HEK293 (cell line): ENCODE measurements around the gene NKAP.

Source experiments
- CTCF ChIA-PET: fragments of 350-600 bp; formaldehyde crosslinking; extraction: SDS; loops from one replicate; lab custom pipeline; 2021; ENCODE audit warnings: antibody characterized with exemption; lab: Yijun Ruan, JAX
- POLR2A ChIA-PET: fragments of 300-600 bp; formaldehyde crosslinking; extraction: SDS; loops from one replicate; lab custom pipeline; 2020; ENCODE audit warnings: antibody characterized with exemption, inconsistent platforms; lab: Yijun Ruan, JAX
- H3K27ac ChIP-seq: fragments of 200-500 bp; sonication (Bioruptor generic); 2 replicates; pipeline ENCODE4 v1.5.1; 2014; ENCODE audit warnings: low read depth, low read length, control low read depth, inconsistent platforms; ENCODE audit errors: extremely low read depth
- H3K36me3 ChIP-seq, 2 experiments: fragments of 200-500 bp in 1 of 2; sonication (Bioruptor generic) in 1 of 2; 1 replicate in 1 of 2; 2 replicates in 1 of 2; pipeline ENCODE4 v1.5.1; 2014 to 2017; ENCODE audit warnings: inconsistent platforms in 2 of 2, low read length in 2 of 2; ENCODE audit not compliant: control insufficient read depth in 2 of 2, insufficient read depth in 1 of 2
- H3K4me1 ChIP-seq: fragments of 200-500 bp; sonication (Bioruptor generic); 2 replicates; pipeline ENCODE4 v1.5.1; 2014; ENCODE audit warnings: mild to moderate bottlenecking, low read length, inconsistent platforms; ENCODE audit not compliant: control insufficient read depth, insufficient read depth
- H3K4me3 ChIP-seq: 2 replicates; pipeline ENCODE4 v1.5.1; 2011; ENCODE audit warnings: low read depth, mild to moderate bottlenecking, control low read depth, low read length, moderate library complexity
- H3K9me3 ChIP-seq: fragments of 200-500 bp; sonication (Bioruptor generic); 2 replicates; pipeline ENCODE4 v1.5.1; 2014; ENCODE audit warnings: low read depth, low read length, inconsistent platforms; ENCODE audit not compliant: control insufficient read depth, insufficient read depth
- KLF16 ChIP-seq: fragments of 450-650 bp; formaldehyde crosslinking; IDR thresholded peaks from 2 replicates; pipeline ENCODE4 v1.5.1; 2017; ENCODE audit warnings: missing biosample characterization, missing genetic modification characterization
- KLF9 ChIP-seq: fragments of 450-650 bp; formaldehyde crosslinking; IDR thresholded peaks from 2 replicates; pipeline ENCODE4 v1.5.1; 2016; ENCODE audit warnings: missing biosample characterization, missing genetic modification characterization, low read depth
- SP3 ChIP-seq: fragments of 450-650 bp; formaldehyde crosslinking; IDR thresholded peaks from 2 replicates; pipeline ENCODE4 v1.5.1; 2016; ENCODE audit warnings: missing biosample characterization, missing genetic modification characterization
- ZBTB17 ChIP-seq: fragments of 450-650 bp; formaldehyde crosslinking; IDR thresholded peaks from 2 replicates; pipeline ENCODE4 v1.5.1; 2016; ENCODE audit warnings: missing biosample characterization, missing genetic modification characterization
- ZNF184 ChIP-seq: fragments of 450-650 bp; IDR thresholded peaks from 2 replicates; pipeline ENCODE4 v1.5.1; 2018; ENCODE audit warnings: missing biosample characterization, mild to moderate bottlenecking, missing genetic modification characterization
- ZNF214 ChIP-seq: fragments of 450-650 bp; formaldehyde crosslinking; IDR thresholded peaks from 2 replicates; pipeline ENCODE4 v1.5.1; 2017; ENCODE audit warnings: missing biosample characterization, mild to moderate bottlenecking, missing genetic modification characterization, borderline replicate concordance
- ZNF239 ChIP-seq: fragments of 450-650 bp; formaldehyde crosslinking; IDR thresholded peaks from 2 replicates; pipeline ENCODE4 v1.5.1; 2016; ENCODE audit warnings: missing biosample characterization, missing genetic modification characterization
- ZNF248 ChIP-seq: fragments of 450-650 bp; formaldehyde crosslinking; IDR thresholded peaks from 2 replicates; pipeline ENCODE4 v1.5.1; 2017; ENCODE audit warnings: missing biosample characterization, missing genetic modification characterization
- ZNF335 ChIP-seq: fragments of 450-650 bp; formaldehyde crosslinking; conservative IDR thresholded peaks from 2 replicates; pipeline ENCODE4 v1.5.1; 2016; ENCODE audit warnings: missing biosample characterization, missing genetic modification characterization
- ZNF341 ChIP-seq: fragments of 450-650 bp; formaldehyde crosslinking; IDR thresholded peaks from 2 replicates; pipeline ENCODE4; 2016; ENCODE audit warnings: low read depth, missing biosample characterization, missing genetic modification characterization
- ZNF366 ChIP-seq: fragments of 450-650 bp; formaldehyde crosslinking; conservative IDR thresholded peaks from 2 replicates; pipeline ENCODE4 v1.5.1; 2016; ENCODE audit warnings: missing biosample characterization, missing genetic modification characterization
- ZNF629 ChIP-seq: fragments of 450-650 bp; formaldehyde crosslinking; IDR thresholded peaks from 2 replicates; pipeline ENCODE4 v1.5.1; 2017; ENCODE audit warnings: missing biosample characterization, missing genetic modification characterization
- ZNF658 ChIP-seq: fragments of 450-650 bp; formaldehyde crosslinking; IDR thresholded peaks from 2 replicates; pipeline ENCODE4; 2016; ENCODE audit warnings: missing biosample characterization, missing genetic modification characterization
- ZNF670 ChIP-seq: fragments of 450-650 bp; formaldehyde crosslinking; IDR thresholded peaks from 2 replicates; pipeline ENCODE4 v1.5.1; 2016; ENCODE audit warnings: missing biosample characterization, missing genetic modification characterization, low read depth
- ZNF830 ChIP-seq: fragments of 450-650 bp; IDR thresholded peaks from 2 replicates; pipeline ENCODE4 v1.5.0; 2018; ENCODE audit warnings: missing biosample characterization, missing genetic modification characterization, low read depth, mild to moderate bottlenecking, moderate library complexity
- ZNF837 ChIP-seq: fragments of 450-650 bp; formaldehyde crosslinking; IDR thresholded peaks from 2 replicates; pipeline ENCODE4 v1.5.1; 2016; ENCODE audit warnings: missing biosample characterization, missing genetic modification characterization
- ZSCAN30 ChIP-seq: fragments of 450-650 bp; IDR thresholded peaks from 2 replicates; pipeline ENCODE4 v1.5.1; 2018; ENCODE audit warnings: missing biosample characterization, mild to moderate bottlenecking, missing genetic modification characterization, moderate library complexity
- ZXDB ChIP-seq: fragments of 450-650 bp; formaldehyde crosslinking; IDR thresholded peaks from 2 replicates; pipeline ENCODE4 v1.5.1; 2016; ENCODE audit warnings: missing biosample characterization, missing genetic modification characterization
- TF ChIP-seq, protein P1 (sequence below): fragments of 450-650 bp; formaldehyde crosslinking; IDR thresholded peaks from 2 replicates; pipeline ENCODE4 v1.5.1; 2016; ENCODE audit warnings: missing biosample characterization, missing genetic modification characterization, borderline replicate concordance
- TF ChIP-seq, protein P2 (sequence below): fragments of 450-650 bp; IDR thresholded peaks from 2 replicates; pipeline ENCODE4 v1.5.1; 2018; ENCODE audit warnings: missing biosample characterization, missing genetic modification characterization
- TF ChIP-seq, protein P3 (sequence below): fragments of 450-650 bp; formaldehyde crosslinking; conservative IDR thresholded peaks from 2 replicates; pipeline ENCODE4 v1.5.1; 2016; ENCODE audit warnings: low read depth, missing biosample characterization, missing genetic modification characterization
- TF ChIP-seq, protein P4 (sequence below): fragments of 450-650 bp; formaldehyde crosslinking; IDR thresholded peaks from 2 replicates; pipeline ENCODE4; 2016; ENCODE audit warnings: missing biosample characterization, missing genetic modification characterization
- TF ChIP-seq, protein P5 (sequence below): fragments of 450-650 bp; formaldehyde crosslinking; IDR thresholded peaks from 2 replicates; pipeline ENCODE4 v1.5.1; 2016; ENCODE audit warnings: missing biosample characterization, missing genetic modification characterization
- TF ChIP-seq, protein P6 (sequence below): fragments of 450-650 bp; formaldehyde crosslinking; IDR thresholded peaks from 2 replicates; pipeline ENCODE4 v1.5.1; 2016; ENCODE audit warnings: missing biosample characterization, missing genetic modification characterization

NKAP gene

DNA sequence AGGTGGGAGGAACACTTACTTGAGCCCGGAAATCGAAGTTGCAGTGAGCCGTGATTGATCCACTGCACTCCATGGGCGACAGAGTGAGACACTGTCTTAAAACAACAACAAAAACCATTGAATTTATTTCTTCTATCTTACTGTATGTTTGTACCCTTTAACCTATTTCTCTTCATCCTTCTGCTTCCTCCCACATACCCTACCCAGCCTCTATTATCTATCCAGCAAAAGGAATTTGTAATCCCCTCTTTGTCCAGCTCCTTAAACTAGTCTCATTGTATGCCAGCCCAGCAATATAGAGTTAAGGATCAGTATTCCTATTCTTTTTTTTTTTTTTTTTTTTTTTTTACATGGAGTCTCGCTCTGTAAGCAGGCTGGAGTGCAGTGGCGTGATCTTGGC, 1.9 kb upstream of the NKAP start:
- TF ChIP-seq, protein P1, sequence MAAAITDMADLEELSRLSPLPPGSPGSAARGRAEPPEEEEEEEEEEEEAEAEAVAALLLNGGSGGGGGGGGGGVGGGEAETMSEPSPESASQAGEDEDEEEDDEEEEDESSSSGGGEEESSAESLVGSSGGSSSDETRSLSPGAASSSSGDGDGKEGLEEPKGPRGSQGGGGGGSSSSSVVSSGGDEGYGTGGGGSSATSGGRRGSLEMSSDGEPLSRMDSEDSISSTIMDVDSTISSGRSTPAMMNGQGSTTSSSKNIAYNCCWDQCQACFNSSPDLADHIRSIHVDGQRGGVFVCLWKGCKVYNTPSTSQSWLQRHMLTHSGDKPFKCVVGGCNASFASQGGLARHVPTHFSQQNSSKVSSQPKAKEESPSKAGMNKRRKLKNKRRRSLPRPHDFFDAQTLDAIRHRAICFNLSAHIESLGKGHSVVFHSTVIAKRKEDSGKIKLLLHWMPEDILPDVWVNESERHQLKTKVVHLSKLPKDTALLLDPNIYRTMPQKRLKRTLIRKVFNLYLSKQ (tag by site-specific recombination) = no peak
- TF ChIP-seq, protein P2, sequence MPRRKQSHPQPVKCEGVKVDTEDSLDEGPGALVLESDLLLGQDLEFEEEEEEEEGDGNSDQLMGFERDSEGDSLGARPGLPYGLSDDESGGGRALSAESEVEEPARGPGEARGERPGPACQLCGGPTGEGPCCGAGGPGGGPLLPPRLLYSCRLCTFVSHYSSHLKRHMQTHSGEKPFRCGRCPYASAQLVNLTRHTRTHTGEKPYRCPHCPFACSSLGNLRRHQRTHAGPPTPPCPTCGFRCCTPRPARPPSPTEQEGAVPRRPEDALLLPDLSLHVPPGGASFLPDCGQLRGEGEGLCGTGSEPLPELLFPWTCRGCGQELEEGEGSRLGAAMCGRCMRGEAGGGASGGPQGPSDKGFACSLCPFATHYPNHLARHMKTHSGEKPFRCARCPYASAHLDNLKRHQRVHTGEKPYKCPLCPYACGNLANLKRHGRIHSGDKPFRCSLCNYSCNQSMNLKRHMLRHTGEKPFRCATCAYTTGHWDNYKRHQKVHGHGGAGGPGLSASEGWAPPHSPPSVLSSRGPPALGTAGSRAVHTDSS (tag by site-specific recombination) = no peak
- TF ChIP-seq ZNF830 (tag by site-specific recombination) = no peak
- TF ChIP-seq ZNF341 (tag by site-specific recombination) = no peak
- TF ChIP-seq ZNF658 (tag by site-specific recombination) = no peak
- TF ChIP-seq ZNF837 (tag by site-specific recombination) = no peak
- no peak for TF ChIP-seq ZSCAN30 (tag by site-specific recombination)
- TF ChIP-seq KLF9 (tag by site-specific recombination) = no peak
- TF ChIP-seq ZNF239 (tag by site-specific recombination) = no peak
- TF ChIP-seq, all 188 proteins: peak for 0
- Histone ChIP-seq H3K4me3 (no peak overlapping the region), H3K9me3 (no peaks in the 10 kb centered on the region), H3K36me3 (no peaks in the 10 kb centered on the region), H3K4me1 (no peaks in the 10 kb centered on the region), H3K27ac (no peak overlapping the region)
- ChIA-PET POLR2A (no interaction called here), CTCF (no interaction called here)

DNA sequence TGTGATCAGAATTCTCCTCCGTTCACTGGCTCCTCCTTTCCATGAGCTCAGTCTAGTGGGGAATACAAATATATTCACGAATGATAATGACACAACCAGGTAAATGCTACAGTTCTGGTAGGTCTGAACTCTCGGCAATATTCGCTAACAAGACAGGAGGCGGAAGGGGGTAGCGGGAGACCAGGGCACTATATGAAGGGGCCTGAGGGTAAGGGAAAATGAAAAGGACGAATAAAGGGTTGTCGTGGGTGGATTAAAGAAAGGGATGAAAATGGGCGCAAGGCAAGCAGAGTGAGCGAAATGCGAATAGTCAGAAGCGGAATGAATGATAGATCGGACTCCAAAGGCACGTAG, 743 bp downstream of the NKAP start:
- peak overlapping the region; percentile 76 for H3K4me3 ChIP-seq
- no peaks in the 10 kb centered on the region for H3K4me1 ChIP-seq
- H3K36me3 ChIP-seq = no peaks in the 10 kb centered on the region; a peak in 1 of 3 replicates
- ChIA-PET POLR2A (interaction anchor here (1.4 kb wide), 1 partner anchor 55 kb away, joined by 3 read pairs; no protein-coding TSS in a partner anchor), CTCF (interaction anchor here (1.0 to 1.5 kb wide), 3 partner anchors 13 to 271 kb away, joined by 3 to 4 read pairs (median 3); no protein-coding TSS in a partner anchor)
- H3K27ac ChIP-seq = peak overlapping the region; percentile 92
- TF ChIP-seq ZNF629 (tag by site-specific recombination) (no peak), ZNF670 (no peak), ZXDB (tag by site-specific recombination) (no peak), ZNF214 (tag by site-specific recombination) (no peak), ZBTB17 (tag by site-specific recombination) (peak; percentile 46), ZNF366 (tag by site-specific recombination) (peak; percentile 23; the same call in 1 of the 2 replicates), SP3 (tag by site-specific recombination) (no peak), ZNF248 (tag by site-specific recombination) (no peak), ZNF184 (tag by site-specific recombination) (no peak), ZNF335 (tag by site-specific recombination) (peak; percentile 81), ZSCAN30 (tag by site-specific recombination) (no peak), KLF16 (tag by site-specific recombination) (no peak)
- TF ChIP-seq, protein P3, sequence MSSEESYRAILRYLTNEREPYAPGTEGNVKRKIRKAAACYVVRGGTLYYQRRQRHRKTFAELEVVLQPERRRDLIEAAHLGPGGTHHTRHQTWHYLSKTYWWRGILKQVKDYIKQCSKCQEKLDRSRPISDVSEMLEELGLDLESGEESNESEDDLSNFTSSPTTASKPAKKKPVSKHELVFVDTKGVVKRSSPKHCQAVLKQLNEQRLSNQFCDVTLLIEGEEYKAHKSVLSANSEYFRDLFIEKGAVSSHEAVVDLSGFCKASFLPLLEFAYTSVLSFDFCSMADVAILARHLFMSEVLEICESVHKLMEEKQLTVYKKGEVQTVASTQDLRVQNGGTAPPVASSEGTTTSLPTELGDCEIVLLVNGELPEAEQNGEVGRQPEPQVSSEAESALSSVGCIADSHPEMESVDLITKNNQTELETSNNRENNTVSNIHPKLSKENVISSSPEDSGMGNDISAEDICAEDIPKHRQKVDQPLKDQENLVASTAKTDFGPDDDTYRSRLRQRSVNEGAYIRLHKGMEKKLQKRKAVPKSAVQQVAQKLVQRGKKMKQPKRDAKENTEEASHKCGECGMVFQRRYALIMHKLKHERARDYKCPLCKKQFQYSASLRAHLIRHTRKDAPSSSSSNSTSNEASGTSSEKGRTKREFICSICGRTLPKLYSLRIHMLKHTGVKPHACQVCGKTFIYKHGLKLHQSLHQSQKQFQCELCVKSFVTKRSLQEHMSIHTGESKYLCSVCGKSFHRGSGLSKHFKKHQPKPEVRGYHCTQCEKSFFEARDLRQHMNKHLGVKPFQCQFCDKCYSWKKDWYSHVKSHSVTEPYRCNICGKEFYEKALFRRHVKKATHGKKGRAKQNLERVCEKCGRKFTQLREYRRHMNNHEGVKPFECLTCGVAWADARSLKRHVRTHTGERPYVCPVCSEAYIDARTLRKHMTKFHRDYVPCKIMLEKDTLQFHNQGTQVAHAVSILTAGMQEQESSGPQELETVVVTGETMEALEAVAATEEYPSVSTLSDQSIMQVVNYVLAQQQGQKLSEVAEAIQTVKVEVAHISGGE = no peak
- TF ChIP-seq, protein P4, sequence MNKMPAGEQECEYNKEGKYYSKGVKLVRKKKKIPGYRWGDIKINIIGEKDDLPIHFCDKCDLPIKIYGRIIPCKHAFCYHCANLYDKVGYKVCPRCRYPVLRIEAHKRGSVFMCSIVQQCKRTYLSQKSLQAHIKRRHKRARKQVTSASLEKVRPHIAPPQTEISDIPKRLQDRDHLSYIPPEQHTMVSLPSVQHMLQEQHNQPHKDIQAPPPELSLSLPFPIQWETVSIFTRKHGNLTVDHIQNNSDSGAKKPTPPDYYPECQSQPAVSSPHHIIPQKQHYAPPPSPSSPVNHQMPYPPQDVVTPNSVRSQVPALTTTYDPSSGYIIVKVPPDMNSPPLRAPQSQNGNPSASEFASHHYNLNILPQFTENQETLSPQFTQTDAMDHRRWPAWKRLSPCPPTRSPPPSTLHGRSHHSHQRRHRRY (tag by site-specific recombination) = no peak
- TF ChIP-seq, protein P5, sequence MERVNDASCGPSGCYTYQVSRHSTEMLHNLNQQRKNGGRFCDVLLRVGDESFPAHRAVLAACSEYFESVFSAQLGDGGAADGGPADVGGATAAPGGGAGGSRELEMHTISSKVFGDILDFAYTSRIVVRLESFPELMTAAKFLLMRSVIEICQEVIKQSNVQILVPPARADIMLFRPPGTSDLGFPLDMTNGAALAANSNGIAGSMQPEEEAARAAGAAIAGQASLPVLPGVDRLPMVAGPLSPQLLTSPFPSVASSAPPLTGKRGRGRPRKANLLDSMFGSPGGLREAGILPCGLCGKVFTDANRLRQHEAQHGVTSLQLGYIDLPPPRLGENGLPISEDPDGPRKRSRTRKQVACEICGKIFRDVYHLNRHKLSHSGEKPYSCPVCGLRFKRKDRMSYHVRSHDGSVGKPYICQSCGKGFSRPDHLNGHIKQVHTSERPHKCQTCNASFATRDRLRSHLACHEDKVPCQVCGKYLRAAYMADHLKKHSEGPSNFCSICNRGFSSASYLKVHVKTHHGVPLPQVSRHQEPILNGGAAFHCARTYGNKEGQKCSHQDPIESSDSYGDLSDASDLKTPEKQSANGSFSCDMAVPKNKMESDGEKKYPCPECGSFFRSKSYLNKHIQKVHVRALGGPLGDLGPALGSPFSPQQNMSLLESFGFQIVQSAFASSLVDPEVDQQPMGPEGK = no peak
- TF ChIP-seq, protein P6, sequence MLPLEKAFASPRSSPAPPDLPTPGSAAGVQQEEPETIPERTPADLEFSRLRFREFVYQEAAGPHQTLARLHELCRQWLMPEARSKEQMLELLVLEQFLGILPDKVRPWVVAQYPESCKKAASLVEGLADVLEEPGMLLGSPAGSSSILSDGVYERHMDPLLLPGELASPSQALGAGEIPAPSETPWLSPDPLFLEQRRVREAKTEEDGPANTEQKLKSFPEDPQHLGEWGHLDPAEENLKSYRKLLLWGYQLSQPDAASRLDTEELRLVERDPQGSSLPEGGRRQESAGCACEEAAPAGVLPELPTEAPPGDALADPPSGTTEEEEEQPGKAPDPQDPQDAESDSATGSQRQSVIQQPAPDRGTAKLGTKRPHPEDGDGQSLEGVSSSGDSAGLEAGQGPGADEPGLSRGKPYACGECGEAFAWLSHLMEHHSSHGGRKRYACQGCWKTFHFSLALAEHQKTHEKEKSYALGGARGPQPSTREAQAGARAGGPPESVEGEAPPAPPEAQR (tag by site-specific recombination) = no peak
- H3K9me3 ChIP-seq = no peaks in the 10 kb centered on the region
